ENCODE data around the gene POU2F1.

GRCh38 chr1:167328306-167328815, 107.7 kb downstream of the POU2F1 start:
- TF ChIP-seq POLR2A (IDR thresholded peaks at IDR 0.05) (no peak), CTCF (IDR thresholded peaks at IDR 0.05) (no peak), POLR2AphosphoS5 (IDR thresholded peaks at IDR 0.05) (no peak)

Measured in upper lobe of left lung (tissue), 4 donors.